K562 (cell line): Measurements from ENCODE around the gene LOXL3. TPM values are rescaled to one million over a fixed set of nuclear protein-coding genes. Genes with fewer than 3 reads are reported as not detected.

ENCODE experiments used
- ATAC-seq: fragments of 200-7000 bp; cut with Tn5 transposase; 3 replicates; pipeline ENCODE4 v1.9.1; 2020; ENCODE audit warnings: moderate library complexity
- BruUV-seq: library from RNA; stranded (reverse); fragments of 400-500 nt; replicated peaks from 2 replicates; lab custom pipeline; 2021; lab: Mats Ljungman, UMichigan
- CTCF ChIA-PET: fragments of 300-600 bp; formaldehyde crosslinking; extraction: SDS; loops from one replicate; lab custom pipeline; 2021; ENCODE audit warnings: low intra/inter-chr PET ratio; lab: Yijun Ruan, JAX
- POLR2A ChIA-PET: fragments of 300-600, 350-650 bp; sonication (Branson Sonifier 250); formaldehyde crosslinking; extraction: SDS; loops from one replicate; lab custom pipeline; 2021; ENCODE audit warnings: antibody characterized with exemption, inconsistent platforms; lab: Yijun Ruan, JAX
- DNase-seq, 4 experiments: peaks; one replicate each; pipeline versions ENCODE4 v3.0.0 to v3.0.0-alpha.2; 2011 to 2018; ENCODE audit warnings: low spot score in 3 of 4, mixed read lengths in 3 of 4; ENCODE audit errors: extremely low read depth in 1 of 4
- FAIRE-seq: peaks from 2 replicates; lab custom pipeline; 2011; peaks lifted over from hg19 to GRCh38; lab: Jason Lieb, UNC
- H2AFZ ChIP-seq: 2 replicates; pipeline ENCODE4 v1.6.0; 2011; ENCODE audit warnings: low read depth, low read length, control low read depth, inconsistent platforms
- H3K27ac ChIP-seq: fragments of 200-600 bp; 3 replicates; pipeline ENCODE4 v1.8.0; 2011; ENCODE audit warnings: low read depth, mild to moderate bottlenecking, control low read depth, inconsistent platforms, low read length, moderate library complexity, mixed read lengths; ENCODE audit errors: extremely low read depth
- H3K27me3 ChIP-seq, 2 experiments: fragments of 300-600 bp in 1 of 2; 2 replicates in 1 of 2; 3 replicates in 1 of 2; pipeline versions ENCODE4 v1.6.0 to v1.8.0; 2011; ENCODE audit warnings: inconsistent platforms in 2 of 2, low read length in 2 of 2, mild to moderate bottlenecking in 1 of 2, mixed read lengths in 1 of 2, moderate library complexity in 1 of 2; ENCODE audit not compliant: control insufficient read depth in 2 of 2, insufficient read depth in 2 of 2
- H3K36me3 ChIP-seq: fragments of 300-600 bp; 3 replicates; pipeline ENCODE4 v1.8.0; 2011; ENCODE audit warnings: mild to moderate bottlenecking, low read length, inconsistent platforms; ENCODE audit not compliant: control insufficient read depth, insufficient read depth
- H3K4me1 ChIP-seq, 2 experiments: fragments of 200-600 bp in 1 of 2; replicated peaks in 1 of 2; 2 replicates in 1 of 2; 3 replicates in 1 of 2; pipeline versions ENCODE4 v1.5.1 to v1.8.0; 2011; ENCODE audit warnings: inconsistent platforms in 2 of 2, low read length in 2 of 2, mild to moderate bottlenecking in 1 of 2, mixed read lengths in 1 of 2, moderate library complexity in 1 of 2; ENCODE audit not compliant: control insufficient read depth in 2 of 2, insufficient read depth in 2 of 2
- H3K4me2 ChIP-seq: 2 replicates; pipeline ENCODE4 v1.6.1; 2011; ENCODE audit warnings: low read length, control low read depth, inconsistent platforms, mixed read lengths; ENCODE audit not compliant: insufficient read depth
- H3K4me3 ChIP-seq: fragments of 200-600 bp; sonication (generic), shearing (Covaris generic); 2 replicates; pipeline ENCODE4 v1.5.1; 2016; ENCODE audit warnings: control low read depth, inconsistent platforms
- H3K79me2 ChIP-seq: fragments of 200-600 bp; 3 replicates; pipeline ENCODE4 v1.8.0; 2011; ENCODE audit warnings: low read length, inconsistent platforms; ENCODE audit not compliant: control insufficient read depth, insufficient read depth
- H3K9ac ChIP-seq, 2 experiments: 2 replicates each; pipeline versions ENCODE4 v1.6.0 to v1.6.1; 2011; ENCODE audit warnings: low read depth in 2 of 2, low read length in 2 of 2, control low read depth in 1 of 2, inconsistent platforms in 1 of 2, mild to moderate bottlenecking in 1 of 2, mixed read lengths in 1 of 2; ENCODE audit not compliant: insufficient read depth in 1 of 2
- H3K9me1 ChIP-seq: one replicate; pipeline ENCODE4 v1.6.0; 2011; ENCODE audit warnings: inconsistent platforms, mild to moderate bottlenecking, low read length, moderate library complexity; ENCODE audit not compliant: control insufficient read depth, insufficient read depth
- H3K9me3 ChIP-seq: replicated peaks from 2 replicates; pipeline ENCODE4 v1.5.1; 2011; ENCODE audit warnings: low read depth, low read length, inconsistent platforms; ENCODE audit not compliant: control insufficient read depth, insufficient read depth
- H4K20me1 ChIP-seq: replicated peaks from 2 replicates; pipeline ENCODE4 v1.6.1; 2011; ENCODE audit warnings: low read length, inconsistent platforms, mixed read lengths; ENCODE audit not compliant: control insufficient read depth, insufficient read depth
- BRCA1 ChIP-seq, 2 experiments: fragments of 450-650 bp in 1 of 2; sonication (generic) in 1 of 2; formaldehyde crosslinking in 1 of 2; IDR thresholded peaks; 2 replicates each; pipeline versions ENCODE4 v1.5.0 to v1.6.1; 2017 to 2020; ENCODE audit warnings: mild to moderate bottlenecking in 1 of 2, missing genetic modification reagents in 1 of 2
- FOSL1 ChIP-seq: fragments of 200-800 bp; sonication (Bioruptor generic); conservative IDR thresholded peaks from 2 replicates; pipeline ENCODE4 v1.6.1; 2016; ENCODE audit warnings: missing genetic modification characterization, missing compliant biosample characterization
- HIVEP1 ChIP-seq: fragments of 250-450 bp; sonication (Bioruptor Pico); IDR thresholded peaks from 2 replicates; pipeline ENCODE4 v1.4.0; 2020; ENCODE audit warnings: mild to moderate bottlenecking
- PTRF ChIP-seq: fragments of 450-650 bp; IDR thresholded peaks from 2 replicates; pipeline ENCODE4 v1.6.1; 2016; ENCODE audit warnings: mild to moderate bottlenecking, missing genetic modification characterization, missing compliant biosample characterization
- TBP ChIP-seq: optimal IDR thresholded peaks from 2 replicates; pipeline ENCODE3; 2011; ENCODE audit warnings: low read depth, low read length, improper control_type of control experiment
- XRCC4 ChIP-seq: IDR thresholded peaks from one replicate; pipeline ENCODE4 v1.6.1; 2011; ENCODE audit not compliant: insufficient read depth, insufficient read length; ENCODE audit errors: extremely low read depth
- WGBS: fragments of 100-300 bp; shearing (Covaris generic); methylation state at CpG from one replicate; pipeline ENCODE4 v1.1.6; 2016; ENCODE audit warnings: low coverage, mixed read lengths; ENCODE audit not compliant: insufficient coverage; ENCODE audit errors: missing lambda C conversion rate; 5-methylcytosine and 5-hydroxymethylcytosine counted together
- in situ Hi-C: fragments of 300-500 bp; cut with MboI; formaldehyde crosslinking; loops from 4 replicates; pipeline ENCODE4 v1.15.0; 2018; ENCODE audit warnings: inconsistent platforms, mixed read lengths
- intact Hi-C: fragments of 100-400 bp; cut with micrococcal nuclease; formaldehyde crosslinking; loops from 2 replicates; pipeline ENCODE4 v1.14.2; 2022
- polyA plus RNA-seq, 8 experiments: library from polyadenylated mRNA; depleted of rRNA in 4 of 8; stranded (reverse) in 5 of 8; unstranded in 3 of 8; fragments of >200 nt; fragmentation: Nextera tagmentation in 2 of 8; fragmentation: Illumina TruSeq in 1 of 8; extraction: Ambion mirVana in 2 of 8; extraction: Trizol in 1 of 8; gene quantifications; 2 replicates each; pipeline versions ENCODE4 v1.2.1 to v1.2.3, GENCODE V29; 2011 to 2014; ENCODE audit warnings: inconsistent platforms in 1 of 8, missing spikeins in 1 of 8
- total RNA-seq, 7 experiments: library from RNA; depleted of rRNA in 6 of 7; stranded (reverse); fragments of >200 nt in 6 of 7; fragmentation: Illumina TruSeq in 2 of 7; extraction: Trizol in 2 of 7; gene quantifications; 2 replicates each; pipeline versions ENCODE4 v1.2.1 to v1.2.3, GENCODE V29; 2011 to 2021; ENCODE audit warnings: low replicate concordance in 1 of 7
- TF ChIP-seq, protein P1 (sequence below): sonication (generic); formaldehyde crosslinking; IDR thresholded peaks from 2 replicates; pipeline ENCODE4 v1.8.1; 2023; ENCODE audit warnings: mild to moderate bottlenecking, missing genetic modification reagents
- TF ChIP-seq, protein P2 (sequence below): fragments of 250-450 bp; sonication (Bioruptor Pico); IDR thresholded peaks from 2 replicates; pipeline ENCODE4 v1.4.0; 2020
- TF ChIP-seq, protein P3 (sequence below): fragments of 450-650 bp; IDR thresholded peaks from 2 replicates; pipeline ENCODE4 v1.6.1; 2018; ENCODE audit warnings: mild to moderate bottlenecking, low read depth; ENCODE audit not compliant: partially characterized antibody

The LOXL3 gene
- total and polyA plus RNA-seq, 9 of the 15 experiments (the other 6 are each of a cell fraction or from before 2014, with no cell fraction given), result 0.22 to 0.99 (median 0.31) TPM

DNA sequence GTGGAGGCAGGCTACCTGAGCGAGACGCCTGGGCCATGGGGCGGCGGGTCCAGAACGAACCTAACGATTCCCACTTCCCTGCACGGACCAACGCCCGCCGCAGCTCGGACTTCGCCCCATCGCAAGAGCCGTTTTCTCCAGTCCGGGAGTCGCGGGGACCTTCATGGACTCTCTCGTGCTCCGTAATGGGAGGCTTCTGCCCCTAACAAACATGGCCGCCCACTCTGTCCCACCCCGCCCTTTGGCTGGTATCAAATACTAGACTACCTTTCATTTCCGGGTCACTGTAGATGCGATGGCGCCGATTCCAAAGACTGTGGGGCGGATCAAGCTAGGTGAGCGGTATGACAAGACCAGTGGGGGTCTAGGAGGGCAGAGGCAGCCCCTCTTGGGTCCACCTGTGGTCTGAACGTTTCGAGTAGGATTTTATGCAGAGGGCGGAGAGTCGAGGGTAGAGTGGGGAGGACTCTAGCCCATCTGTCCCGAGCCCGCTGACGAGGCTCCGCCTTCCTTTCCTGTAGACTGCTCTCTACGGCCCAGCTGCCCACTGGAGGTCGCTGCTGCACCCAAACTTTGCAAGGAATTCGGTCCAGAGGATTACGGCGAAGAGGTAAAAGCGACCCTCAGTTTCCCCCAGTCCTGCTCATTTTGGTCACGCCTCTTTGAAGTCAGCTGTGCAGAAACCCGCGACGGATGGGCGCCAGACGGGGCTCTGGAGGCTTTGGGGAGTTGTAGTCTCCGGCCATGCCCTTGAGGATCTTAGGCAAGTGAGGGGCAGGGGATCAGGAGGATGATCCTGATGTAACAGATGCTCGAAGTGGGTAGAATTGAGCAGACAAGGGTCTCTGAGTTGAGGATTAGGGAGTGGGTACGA is 70.7 kb downstream of the LOXL3 start, which contains the start of the genes CCDC142 and TTC31:
Gene CCDC142 (minus strand): TSS at position 198 of the 874 bp plus-strand sequence. CDS start 161 bp downstream, at position 37.
Gene TTC31 (plus strand): TSS at position 281 of the 874 bp plus-strand sequence. CDS start 15 bp downstream, at position 296.
- Histone ChIP-seq H3K27me3 (no peaks in the 10 kb centered on the region), H3K36me3 (peaks cover 26% of the 10 kb centered on the region), H3K27ac (peak within 1 kb of the TSS; percentile 92), H3K9me1 (no peaks in the 10 kb centered on the region), H3K9me3 (no peaks in the 10 kb centered on the region), H3K79me2 (peaks cover 32% of the 10 kb centered on the region), H4K20me1 (no peaks in the 10 kb centered on the region; the same call in 1 of the 2 replicates), H3K4me3 (peak within 1 kb of the TSS; percentile 86), H3K4me2 (peak within 1 kb of the TSS; percentile 99), H2AFZ (peak within 1 kb of the TSS; percentile 100), H3K9ac (peak within 1 kb of the TSS; percentile 83 to 93), H3K4me1 (peaks cover 8 to 23% of the 10 kb centered on the region in 2 experiments; a peak in 4 of 5 replicates)
- peak; percentile 95 for ATAC-seq
- under 1% methylated on average over 38 of the region's 50 CpGs for WGBS
- ChIA-PET CTCF (interaction anchor here (0.6 to 2.0 kb wide), 5 partner anchors 28 to 105 kb away, joined by 3 to 12 read pairs (median 4); partner anchors contain the start of gene INO80B), POLR2A (interaction anchor here (0.6 to 3.9 kb wide), 13 partner anchors 11 to 107 kb away, joined by 3 to 28 read pairs (median 5); partner anchors contain the start of genes AUP1, HTRA2, INO80B and MOGS)
- intact Hi-C loops (loop anchor here (1.0 to 2.0 kb wide), 5 partner anchors 20 to 104 kb away; partner anchors contain the start of genes AUP1, HTRA2 and INO80B), in situ Hi-C loops (no loop called here)
- peak; percentile 95 for FAIRE-seq
- DNase-seq, result peak; percentile 90 to 96 (median 91)
- BruUV-seq, result TSS peak; percentile 94
- TF ChIP-seq, protein P1, sequence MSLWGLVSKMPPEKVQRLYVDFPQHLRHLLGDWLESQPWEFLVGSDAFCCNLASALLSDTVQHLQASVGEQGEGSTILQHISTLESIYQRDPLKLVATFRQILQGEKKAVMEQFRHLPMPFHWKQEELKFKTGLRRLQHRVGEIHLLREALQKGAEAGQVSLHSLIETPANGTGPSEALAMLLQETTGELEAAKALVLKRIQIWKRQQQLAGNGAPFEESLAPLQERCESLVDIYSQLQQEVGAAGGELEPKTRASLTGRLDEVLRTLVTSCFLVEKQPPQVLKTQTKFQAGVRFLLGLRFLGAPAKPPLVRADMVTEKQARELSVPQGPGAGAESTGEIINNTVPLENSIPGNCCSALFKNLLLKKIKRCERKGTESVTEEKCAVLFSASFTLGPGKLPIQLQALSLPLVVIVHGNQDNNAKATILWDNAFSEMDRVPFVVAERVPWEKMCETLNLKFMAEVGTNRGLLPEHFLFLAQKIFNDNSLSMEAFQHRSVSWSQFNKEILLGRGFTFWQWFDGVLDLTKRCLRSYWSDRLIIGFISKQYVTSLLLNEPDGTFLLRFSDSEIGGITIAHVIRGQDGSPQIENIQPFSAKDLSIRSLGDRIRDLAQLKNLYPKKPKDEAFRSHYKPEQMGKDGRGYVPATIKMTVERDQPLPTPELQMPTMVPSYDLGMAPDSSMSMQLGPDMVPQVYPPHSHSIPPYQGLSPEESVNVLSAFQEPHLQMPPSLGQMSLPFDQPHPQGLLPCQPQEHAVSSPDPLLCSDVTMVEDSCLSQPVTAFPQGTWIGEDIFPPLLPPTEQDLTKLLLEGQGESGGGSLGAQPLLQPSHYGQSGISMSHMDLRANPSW (CRISPR knock-in tag), result no peak
- TF ChIP-seq, protein P2, sequence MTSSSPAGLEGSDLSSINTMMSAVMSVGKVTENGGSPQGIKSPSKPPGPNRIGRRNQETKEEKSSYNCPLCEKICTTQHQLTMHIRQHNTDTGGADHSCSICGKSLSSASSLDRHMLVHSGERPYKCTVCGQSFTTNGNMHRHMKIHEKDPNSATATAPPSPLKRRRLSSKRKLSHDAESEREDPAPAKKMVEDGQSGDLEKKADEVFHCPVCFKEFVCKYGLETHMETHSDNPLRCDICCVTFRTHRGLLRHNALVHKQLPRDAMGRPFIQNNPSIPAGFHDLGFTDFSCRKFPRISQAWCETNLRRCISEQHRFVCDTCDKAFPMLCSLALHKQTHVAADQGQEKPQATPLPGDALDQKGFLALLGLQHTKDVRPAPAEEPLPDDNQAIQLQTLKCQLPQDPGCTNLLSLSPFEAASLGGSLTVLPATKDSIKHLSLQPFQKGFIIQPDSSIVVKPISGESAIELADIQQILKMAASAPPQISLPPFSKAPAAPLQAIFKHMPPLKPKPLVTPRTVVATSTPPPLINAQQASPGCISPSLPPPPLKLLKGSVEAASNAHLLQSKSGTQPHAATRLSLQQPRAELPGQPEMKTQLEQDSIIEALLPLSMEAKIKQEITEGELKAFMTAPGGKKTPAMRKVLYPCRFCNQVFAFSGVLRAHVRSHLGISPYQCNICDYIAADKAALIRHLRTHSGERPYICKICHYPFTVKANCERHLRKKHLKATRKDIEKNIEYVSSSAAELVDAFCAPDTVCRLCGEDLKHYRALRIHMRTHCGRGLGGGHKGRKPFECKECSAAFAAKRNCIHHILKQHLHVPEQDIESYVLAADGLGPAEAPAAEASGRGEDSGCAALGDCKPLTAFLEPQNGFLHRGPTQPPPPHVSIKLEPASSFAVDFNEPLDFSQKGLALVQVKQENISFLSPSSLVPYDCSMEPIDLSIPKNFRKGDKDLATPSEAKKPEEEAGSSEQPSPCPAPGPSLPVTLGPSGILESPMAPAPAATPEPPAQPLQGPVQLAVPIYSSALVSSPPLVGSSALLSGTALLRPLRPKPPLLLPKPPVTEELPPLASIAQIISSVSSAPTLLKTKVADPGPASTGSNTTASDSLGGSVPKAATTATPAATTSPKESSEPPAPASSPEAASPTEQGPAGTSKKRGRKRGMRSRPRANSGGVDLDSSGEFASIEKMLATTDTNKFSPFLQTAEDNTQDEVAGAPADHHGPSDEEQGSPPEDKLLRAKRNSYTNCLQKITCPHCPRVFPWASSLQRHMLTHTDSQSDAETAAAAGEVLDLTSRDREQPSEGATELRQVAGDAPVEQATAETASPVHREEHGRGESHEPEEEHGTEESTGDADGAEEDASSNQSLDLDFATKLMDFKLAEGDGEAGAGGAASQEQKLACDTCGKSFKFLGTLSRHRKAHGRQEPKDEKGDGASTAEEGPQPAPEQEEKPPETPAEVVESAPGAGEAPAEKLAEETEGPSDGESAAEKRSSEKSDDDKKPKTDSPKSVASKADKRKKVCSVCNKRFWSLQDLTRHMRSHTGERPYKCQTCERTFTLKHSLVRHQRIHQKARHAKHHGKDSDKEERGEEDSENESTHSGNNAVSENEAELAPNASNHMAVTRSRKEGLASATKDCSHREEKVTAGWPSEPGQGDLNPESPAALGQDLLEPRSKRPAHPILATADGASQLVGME (CRISPR knock-in tag), result no peak
- TF ChIP-seq HIVEP1 (no peak), FOSL1 (tag) (no peak; the same call in 1 of the 2 replicates), BRCA1 (IDR thresholded peaks at IDR 0.05) (no peak), BRCA1 (CRISPR knock-in tag; IDR thresholded peaks at IDR 0.05) (no peak), TBP (peak; percentile 84), PTRF (no peak), XRCC4 (no peak)
- TF ChIP-seq, protein P3, sequence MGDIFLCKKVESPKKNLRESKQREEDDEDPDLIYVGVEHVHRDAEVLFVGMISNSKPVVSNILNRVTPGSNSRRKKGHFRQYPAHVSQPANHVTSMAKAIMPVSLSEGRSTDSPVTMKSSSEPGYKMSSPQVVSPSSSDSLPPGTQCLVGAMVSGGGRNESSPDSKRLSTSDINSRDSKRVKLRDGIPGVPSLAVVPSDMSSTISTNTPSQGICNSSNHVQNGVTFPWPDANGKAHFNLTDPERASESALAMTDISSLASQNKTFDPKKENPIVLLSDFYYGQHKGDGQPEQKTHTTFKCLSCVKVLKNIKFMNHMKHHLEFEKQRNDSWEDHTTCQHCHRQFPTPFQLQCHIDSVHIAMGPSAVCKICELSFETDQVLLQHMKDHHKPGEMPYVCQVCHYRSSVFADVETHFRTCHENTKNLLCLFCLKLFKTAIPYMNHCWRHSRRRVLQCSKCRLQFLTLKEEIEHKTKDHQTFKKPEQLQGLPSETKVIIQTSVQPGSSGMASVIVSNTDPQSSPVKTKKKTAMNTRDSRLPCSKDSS, result no peak
